Calu3 (cell line): ENCODE measurements around the gene TREM2. TPM values are rescaled to one million over a fixed set of nuclear protein-coding genes. Genes with fewer than 3 reads are reported as not detected.

Source experiments
- BruUV-seq: library from RNA; stranded (reverse); fragments of 400-500 nt; replicated peaks from 2 replicates; lab custom pipeline; 2021; lab: Mats Ljungman, UMichigan
- CTCF ChIA-PET: fragments of 300-600 bp; sonication (Branson Sonifier 250); formaldehyde crosslinking; loops from one replicate; lab custom pipeline; 2022; ENCODE audit warnings: antibody characterized with exemption; lab: Charles Lee
- DNase-seq: peaks from one replicate; pipeline ENCODE4 v3.0.0; 2022
- H3K27ac Mint-ChIP-seq: one replicate; pipeline ENCODE4 v1.8.0; 2022; ENCODE audit warnings: mixed read lengths; ENCODE audit not compliant: unreplicated experiment
- H3K27me3 Mint-ChIP-seq: one replicate; pipeline ENCODE4 v1.8.0; 2022; ENCODE audit warnings: mixed read lengths; ENCODE audit not compliant: unreplicated experiment
- H3K36me3 Mint-ChIP-seq: one replicate; pipeline ENCODE4 v1.8.0; 2022; ENCODE audit warnings: mild to moderate bottlenecking, moderate library complexity, mixed read lengths; ENCODE audit not compliant: insufficient read depth, unreplicated experiment
- H3K4me1 Mint-ChIP-seq: one replicate; pipeline ENCODE4 v1.8.0; 2022; ENCODE audit warnings: mild to moderate bottlenecking, low read depth, mixed read lengths; ENCODE audit not compliant: unreplicated experiment
- H3K4me3 Mint-ChIP-seq: one replicate; pipeline ENCODE4 v1.8.0; 2022; ENCODE audit warnings: mild to moderate bottlenecking, low read depth, moderate library complexity, mixed read lengths; ENCODE audit not compliant: unreplicated experiment
- H3K9me3 Mint-ChIP-seq: one replicate; pipeline ENCODE4 v1.8.0; 2022; ENCODE audit warnings: low read depth, mixed read lengths; ENCODE audit not compliant: unreplicated experiment
- intact Hi-C: fragments of 100-400 bp; cut with micrococcal nuclease; formaldehyde crosslinking; loops from one replicate; pipeline ENCODE4 v1.10.0; 2022; ENCODE audit not compliant: unreplicated experiment
- total RNA-seq: library from RNA; stranded (reverse); gene quantifications from 2 replicates; pipeline ENCODE4 v1.2.3, GENCODE V29; 2022
- TF ChIP-seq, protein P1 (sequence below): fragments of 200-600 bp; IDR thresholded peaks from one replicate; pipeline ENCODE4 v1.8.0; 2022; ENCODE audit warnings: antibody characterized with exemption; ENCODE audit not compliant: unreplicated experiment

Gene TREM2
- total RNA-seq, 1 experiment from 2014 or later: not detected

DNA sequence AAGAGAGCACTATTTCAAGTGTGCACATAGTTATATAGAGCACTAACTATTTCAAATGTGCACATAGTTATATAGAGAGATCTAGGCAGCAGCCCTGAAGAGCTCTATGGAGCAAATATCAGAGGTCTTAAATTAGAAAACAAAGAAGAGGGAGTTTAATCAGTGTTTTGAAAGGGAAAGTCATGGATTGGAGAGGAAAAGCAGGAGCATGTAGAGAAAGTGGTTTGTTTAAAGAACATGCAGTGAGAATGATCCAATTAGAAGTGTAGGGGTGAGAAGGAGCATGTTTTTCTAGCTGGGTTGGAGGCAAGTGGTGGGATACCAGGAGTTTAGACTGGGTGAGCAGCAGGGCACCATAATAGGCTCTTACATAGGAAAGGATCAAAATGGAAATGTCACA lies 26.0 kb downstream of the TREM2 start:
- intact Hi-C loops: no loop called here
- CTCF ChIA-PET: no interaction called here
- TF ChIP-seq, protein P1, sequence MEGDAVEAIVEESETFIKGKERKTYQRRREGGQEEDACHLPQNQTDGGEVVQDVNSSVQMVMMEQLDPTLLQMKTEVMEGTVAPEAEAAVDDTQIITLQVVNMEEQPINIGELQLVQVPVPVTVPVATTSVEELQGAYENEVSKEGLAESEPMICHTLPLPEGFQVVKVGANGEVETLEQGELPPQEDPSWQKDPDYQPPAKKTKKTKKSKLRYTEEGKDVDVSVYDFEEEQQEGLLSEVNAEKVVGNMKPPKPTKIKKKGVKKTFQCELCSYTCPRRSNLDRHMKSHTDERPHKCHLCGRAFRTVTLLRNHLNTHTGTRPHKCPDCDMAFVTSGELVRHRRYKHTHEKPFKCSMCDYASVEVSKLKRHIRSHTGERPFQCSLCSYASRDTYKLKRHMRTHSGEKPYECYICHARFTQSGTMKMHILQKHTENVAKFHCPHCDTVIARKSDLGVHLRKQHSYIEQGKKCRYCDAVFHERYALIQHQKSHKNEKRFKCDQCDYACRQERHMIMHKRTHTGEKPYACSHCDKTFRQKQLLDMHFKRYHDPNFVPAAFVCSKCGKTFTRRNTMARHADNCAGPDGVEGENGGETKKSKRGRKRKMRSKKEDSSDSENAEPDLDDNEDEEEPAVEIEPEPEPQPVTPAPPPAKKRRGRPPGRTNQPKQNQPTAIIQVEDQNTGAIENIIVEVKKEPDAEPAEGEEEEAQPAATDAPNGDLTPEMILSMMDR: no peak
- H3K9me3 Mint-ChIP-seq: no peaks in the 10 kb centered on the region
- no TSS peak for BruUV-seq
- H3K27ac Mint-ChIP-seq: no peak overlapping the region
- H3K4me3 Mint-ChIP-seq: no peak overlapping the region
- DNase-seq: no peak
- no peaks in the 10 kb centered on the region for H3K4me1 Mint-ChIP-seq
- no peaks in the 10 kb centered on the region for H3K36me3 Mint-ChIP-seq
- H3K27me3 Mint-ChIP-seq: no peaks in the 10 kb centered on the region

DNA sequence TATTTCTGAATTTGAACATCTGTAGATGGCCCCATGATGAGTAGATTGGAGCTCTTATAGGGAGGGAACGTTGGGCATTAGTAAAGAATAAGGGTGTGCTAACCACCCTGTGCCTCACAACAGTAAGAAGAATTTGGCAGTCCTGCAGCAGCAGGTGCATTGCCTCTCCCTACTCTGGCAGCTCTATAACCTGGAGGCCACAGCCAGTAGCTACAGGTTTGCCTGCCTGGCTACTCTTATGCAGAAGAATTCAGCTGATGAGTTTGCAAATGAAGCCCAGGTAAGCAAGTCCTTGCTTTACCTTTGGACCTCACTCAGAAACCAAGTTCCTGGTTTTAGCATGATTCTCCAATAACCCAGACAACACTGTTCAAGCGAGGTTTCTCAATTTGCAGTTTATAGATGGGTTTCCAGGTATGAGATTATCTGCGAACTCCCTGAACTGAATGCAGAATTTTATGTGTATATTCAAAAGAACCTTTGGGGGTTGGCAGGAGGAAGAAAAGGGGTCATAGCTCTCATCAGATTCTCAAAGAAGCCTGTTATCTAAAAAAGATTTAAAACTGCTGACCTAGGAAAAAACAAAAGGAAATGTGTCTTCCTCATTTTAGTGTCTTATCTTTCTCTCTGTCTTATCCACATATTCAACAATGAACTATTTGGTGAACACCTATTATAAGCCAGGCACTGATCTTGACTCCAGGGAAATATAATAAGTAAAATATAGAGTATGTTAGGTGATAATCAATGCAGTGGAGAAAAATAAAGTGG lies 27.7 kb downstream of the TREM2 start:
- CTCF ChIA-PET: no interaction called here
- no TSS peak for BruUV-seq
- intact Hi-C loops: no loop called here
- H3K4me1 Mint-ChIP-seq: no peaks in the 10 kb centered on the region
- DNase-seq: no peak
- H3K36me3 Mint-ChIP-seq: no peaks in the 10 kb centered on the region
- no peaks in the 10 kb centered on the region for H3K9me3 Mint-ChIP-seq
- no peaks in the 10 kb centered on the region for H3K27me3 Mint-ChIP-seq
- no peak overlapping the region for H3K4me3 Mint-ChIP-seq
- H3K27ac Mint-ChIP-seq: no peak overlapping the region
- TF ChIP-seq, protein P1: no peak

DNA sequence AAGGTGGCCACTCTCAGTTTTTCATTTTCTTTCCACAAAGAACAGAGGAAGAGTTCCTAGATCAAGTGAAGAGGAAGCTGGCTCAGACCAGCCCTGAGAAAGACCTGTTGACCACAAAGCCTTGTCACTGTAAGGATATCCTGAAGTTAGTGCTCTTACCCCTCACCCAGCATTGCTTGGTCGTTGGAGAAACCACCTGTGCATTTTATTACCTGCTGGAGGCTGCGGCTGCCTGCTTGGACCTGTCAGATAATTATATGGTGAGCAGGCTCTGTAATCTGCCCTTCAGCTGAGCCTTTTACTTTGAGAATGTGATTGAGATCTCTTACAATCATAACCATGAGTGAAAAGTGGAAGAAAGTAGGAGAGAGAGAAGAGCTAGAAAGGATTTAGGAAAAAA lies 30.7 kb downstream of the TREM2 start:
- intact Hi-C loops: no loop called here
- Mint-ChIP-seq H3K27me3 (no peaks in the 10 kb centered on the region), H3K9me3 (no peaks in the 10 kb centered on the region), H3K27ac (no peak overlapping the region), H3K4me1 (no peaks in the 10 kb centered on the region), H3K4me3 (no peak overlapping the region), H3K36me3 (no peaks in the 10 kb centered on the region)
- no TSS peak for BruUV-seq
- DNase-seq: no peak
- CTCF ChIA-PET: interaction anchor here (0.5 to 1.2 kb wide), 3 partner anchors 21 to 206 kb away, joined by 3 to 6 read pairs (median 3); no protein-coding TSS in a partner anchor
- TF ChIP-seq, protein P1: no peak

DNA sequence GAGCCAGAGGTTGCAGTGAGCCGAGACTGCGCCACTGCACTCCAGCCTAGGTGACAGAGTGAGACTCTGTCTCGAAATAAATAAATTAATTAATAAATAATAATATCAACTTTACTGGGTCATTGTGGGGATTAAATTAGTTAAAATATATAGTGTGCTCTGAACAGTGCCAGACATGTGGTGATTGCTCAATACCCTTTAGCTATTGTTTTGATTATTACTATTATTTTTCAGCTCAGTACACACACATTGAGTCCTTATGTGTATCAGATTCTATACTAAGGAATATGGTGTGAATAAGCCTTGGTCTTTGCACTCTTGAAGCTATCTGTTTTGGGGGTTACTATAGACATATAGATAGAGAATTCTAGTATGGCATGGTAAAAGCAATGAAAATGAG lies 37.6 kb downstream of the TREM2 start:
- H3K4me3 Mint-ChIP-seq: no peak overlapping the region
- BruUV-seq: no TSS peak
- DNase-seq: no peak
- H3K4me1 Mint-ChIP-seq: no peaks in the 10 kb centered on the region
- no peak overlapping the region for H3K27ac Mint-ChIP-seq
- H3K36me3 Mint-ChIP-seq: no peaks in the 10 kb centered on the region
- TF ChIP-seq, protein P1: no peak
- no peaks in the 10 kb centered on the region for H3K27me3 Mint-ChIP-seq
- no peaks in the 10 kb centered on the region for H3K9me3 Mint-ChIP-seq
- CTCF ChIA-PET: interaction anchor here (1.3 kb wide), 1 partner anchor 57 kb away, joined by 3 read pairs; no protein-coding TSS in a partner anchor
- intact Hi-C loops: no loop called here
